HepG2 (cell line): ENCODE results near the gene LYPD6. TPM values are rescaled to one million over a fixed set of nuclear protein-coding genes. Genes with fewer than 3 reads are reported as not detected.

Source experiments
- ATAC-seq: fragments of 200-7000 bp; cut with Tn5 transposase; 3 replicates; pipeline ENCODE4 v1.9.1; 2020; ENCODE audit warnings: mild to moderate bottlenecking, moderate library complexity
- BruUV-seq: library from RNA; stranded (reverse); fragments of 400-500 nt; replicated peaks from 2 replicates; lab custom pipeline; 2021; lab: Mats Ljungman, UMichigan
- CTCF ChIA-PET: fragments of 300-600 bp; formaldehyde crosslinking; extraction: SDS; loops from one replicate; lab custom pipeline; 2021; ENCODE audit warnings: low total read pairs, inconsistent platforms, low intra/inter-chr PET ratio; lab: Yijun Ruan, JAX
- POLR2A ChIA-PET: fragments of 350-600 bp; sonication (Branson Sonifier 250); formaldehyde crosslinking; loops from one replicate; lab custom pipeline; 2020; ENCODE audit warnings: antibody characterized with exemption, inconsistent platforms; lab: Yijun Ruan, JAX
- DNase-seq: peaks from one replicate; pipeline ENCODE4 v3.0.0-alpha.2; 2015; ENCODE audit warnings: low spot score
- FAIRE-seq: peaks from 3 replicates; lab custom pipeline; 2011; peaks lifted over from hg19 to GRCh38; lab: Jason Lieb, UNC
- H2AFZ ChIP-seq: one replicate; pipeline ENCODE4 v1.6.1; 2011; ENCODE audit warnings: low read length, inconsistent platforms
- H3K27ac ChIP-seq: fragments of 300-600 bp; 3 replicates; pipeline ENCODE4 v1.8.0; 2011; ENCODE audit warnings: mixed run types, mild to moderate bottlenecking, mixed read lengths, low read length, inconsistent platforms; ENCODE audit not compliant: insufficient read depth; ENCODE audit errors: extremely low read length
- H3K27me3 ChIP-seq, 2 experiments: fragments of 200-600 bp in 1 of 2; 2 replicates in 1 of 2; 3 replicates in 1 of 2; pipeline versions ENCODE4 v1.6.0 to v1.8.0; 2011; ENCODE audit warnings: low read length in 2 of 2, mild to moderate bottlenecking in 2 of 2, moderate library complexity in 2 of 2, inconsistent platforms in 1 of 2; ENCODE audit not compliant: insufficient read depth in 2 of 2, control insufficient read depth in 1 of 2
- H3K36me3 ChIP-seq, 2 experiments: fragments of 200-600 bp in 1 of 2; replicated peaks in 1 of 2; 2 replicates in 1 of 2; 3 replicates in 1 of 2; pipeline versions ENCODE4 v1.5.1 to v1.8.0; 2011; ENCODE audit warnings: low read length in 2 of 2, inconsistent platforms in 1 of 2; ENCODE audit not compliant: insufficient read depth in 2 of 2, control insufficient read depth in 1 of 2
- H3K4me1 ChIP-seq: 2 replicates; pipeline ENCODE4 v1.5.1; 2012; ENCODE audit warnings: low read length, inconsistent platforms; ENCODE audit not compliant: insufficient read depth
- H3K4me2 ChIP-seq: 2 replicates; pipeline ENCODE4 v1.6.0; 2011; ENCODE audit warnings: low read depth, low read length, inconsistent platforms
- H3K4me3 ChIP-seq, 3 experiments: fragments of 200-600 bp in 1 of 3; sonication (generic), shearing (Covaris generic) in 1 of 3; replicated peaks in 1 of 3; 2 replicates each; pipeline ENCODE4 v1.5.1; 2011 to 2016; ENCODE audit warnings: low read length in 3 of 3, inconsistent platforms in 2 of 3, low read depth in 2 of 3, mild to moderate bottlenecking in 2 of 3, control low read depth in 1 of 3, mixed read lengths in 1 of 3; ENCODE audit not compliant: insufficient read depth in 1 of 3
- H3K79me2 ChIP-seq: one replicate; pipeline ENCODE4 v1.6.1; 2011; ENCODE audit warnings: low read length, inconsistent platforms; ENCODE audit not compliant: insufficient read depth
- H3K9ac ChIP-seq: 2 replicates; pipeline ENCODE4 v1.6.0; 2011; ENCODE audit warnings: mild to moderate bottlenecking, low read depth, low read length, inconsistent platforms; ENCODE audit not compliant: insufficient read depth
- H3K9me3 ChIP-seq: 2 replicates; pipeline ENCODE4 v1.5.1; 2012; ENCODE audit warnings: mild to moderate bottlenecking, low read length
- H4K20me1 ChIP-seq: 2 replicates; pipeline ENCODE4 v1.6.0; 2011; ENCODE audit warnings: inconsistent platforms, mild to moderate bottlenecking, low read length, moderate library complexity; ENCODE audit not compliant: insufficient read depth
- NFAT5 ChIP-seq: sonication (generic); formaldehyde crosslinking; IDR thresholded peaks from 2 replicates; pipeline ENCODE4 v1.4.0; 2020; ENCODE audit warnings: missing genetic modification reagents
- NPAS2 ChIP-seq: sonication (generic); formaldehyde crosslinking; IDR thresholded peaks from 2 replicates; pipeline ENCODE4 v1.8.0; 2022; ENCODE audit warnings: mild to moderate bottlenecking, missing genetic modification reagents, borderline replicate concordance
- NRL ChIP-seq: sonication (generic); formaldehyde crosslinking; IDR thresholded peaks from 2 replicates; pipeline ENCODE4 v1.5.0; 2020; ENCODE audit warnings: missing genetic modification reagents, mild to moderate bottlenecking, moderate library complexity, borderline replicate concordance
- SMC3 ChIP-seq: IDR thresholded peaks from 2 replicates; pipeline ENCODE4 v1.6.1; 2011; ENCODE audit warnings: low read length, improper control_type of control experiment
- SNAPC4 ChIP-seq: sonication (generic); formaldehyde crosslinking; IDR thresholded peaks from 2 replicates; pipeline ENCODE4 v1.4.0; 2020; ENCODE audit warnings: mild to moderate bottlenecking, missing genetic modification reagents
- SOX5 ChIP-seq: IDR thresholded peaks from 2 replicates; pipeline ENCODE4 v1.6.1; 2016; ENCODE audit warnings: borderline replicate concordance
- TCF12 ChIP-seq, 2 experiments: fragments of 450-650 bp in 1 of 2; sonication (generic) in 1 of 2; formaldehyde crosslinking in 1 of 2; IDR thresholded peaks; 2 replicates each; pipeline versions ENCODE4 v1.6.1 to v1.8.0; 2017 to 2022; ENCODE audit warnings: antibody characterized with exemption in 1 of 2, mild to moderate bottlenecking in 1 of 2, missing genetic modification reagents in 1 of 2, moderate library complexity in 1 of 2
- ZBTB39 ChIP-seq: sonication (generic); formaldehyde crosslinking; IDR thresholded peaks from 2 replicates; pipeline ENCODE4 v1.5.0; 2020; ENCODE audit warnings: missing genetic modification reagents
- ZC3H13 ChIP-seq: sonication (generic); formaldehyde crosslinking; IDR thresholded peaks from 2 replicates; pipeline ENCODE4 v1.8.1; 2023; ENCODE audit warnings: mild to moderate bottlenecking, missing genetic modification reagents, moderate library complexity
- ZNF180 ChIP-seq: sonication (generic); formaldehyde crosslinking; IDR thresholded peaks from 2 replicates; pipeline ENCODE4 v1.4.0; 2020; ENCODE audit warnings: low read depth, missing genetic modification reagents, borderline replicate concordance
- ZNF264 ChIP-seq: sonication (generic); formaldehyde crosslinking; IDR thresholded peaks from 2 replicates; pipeline ENCODE4 v1.4.0; 2020; ENCODE audit warnings: missing genetic modification reagents
- WGBS: methylation state at CpG from one replicate; pipeline ENCODE4 v1.1.6; 2017; ENCODE audit warnings: low lambda C conversion rate; 5-methylcytosine and 5-hydroxymethylcytosine counted together
- in situ Hi-C: cut with HindIII; loops from 2 replicates; pipeline ENCODE4 v1.10.0; 2017; ENCODE audit warnings: low pct_unique_long_range_greater_than_20kb; ENCODE audit not compliant: extremely low pct_ligation_motif_present
- intact Hi-C: fragments of 100-400 bp; cut with micrococcal nuclease; formaldehyde crosslinking; loops from one replicate; pipeline ENCODE4 v1.10.0; 2022; ENCODE audit not compliant: unreplicated experiment
- polyA plus RNA-seq, 8 experiments: library from polyadenylated mRNA; depleted of rRNA in 3 of 8; stranded (reverse) in 7 of 8; unstranded in 1 of 8; fragments of >200 nt; fragmentation: Illumina TruSeq in 4 of 8; extraction: Trizol in 4 of 8; gene quantifications; 2 replicates each; pipeline versions ENCODE4 v1.2.1 to v1.2.3, GENCODE V29; 2011 to 2016; ENCODE audit warnings: low read depth in 4 of 8, missing spikeins in 1 of 8, mixed read lengths in 1 of 8; ENCODE audit not compliant: insufficient read depth in 1 of 8
- total RNA-seq, 5 experiments: library from RNA; depleted of rRNA; stranded (reverse); fragments of >200 nt; fragmentation: Illumina TruSeq; extraction: Trizol; gene quantifications; 2 replicates each; pipeline ENCODE4 v1.2.3, GENCODE V29; 2016; ENCODE audit warnings: low read depth in 1 of 5

The LYPD6 gene
- total and polyA plus RNA-seq, 2 of the 13 experiments (the other 11 are each of a cell fraction or from before 2014, with no cell fraction given) = 0.01 to 0.07 TPM

GRCh38 chr2:149344105-149344504, 13.7 kb downstream of the LYPD6 start (continued):
- no peak for TF ChIP-seq NFAT5 (CRISPR knock-in tag)
- TF ChIP-seq, all 625 proteins: peak for 2

- Histone ChIP-seq H2AFZ (no peak overlapping the region), H3K4me3 (no peak overlapping the region), H3K27me3 (no peaks in the 10 kb centered on the region), H4K20me1 (no peaks in the 10 kb centered on the region), H3K36me3 (no peaks in the 10 kb centered on the region), H3K4me2 (no peak overlapping the region), H3K27ac (no peak overlapping the region), H3K9me3 (no peaks in the 10 kb centered on the region), H3K4me1 (no peaks in the 10 kb centered on the region), H3K9ac (no peak overlapping the region), H3K79me2 (no peaks in the 10 kb centered on the region)
- 12% methylated on average over 2 of the region's 2 CpGs for WGBS
- intact Hi-C loops = no loop called here
- POLR2A ChIA-PET = no interaction called here
- CTCF ChIA-PET = no interaction called here
- in situ Hi-C loops = no loop called here
- DNase-seq = no peak
- no peak for ATAC-seq
- no peak for FAIRE-seq
- no TSS peak for BruUV-seq
- TF ChIP-seq ZBTB39 (CRISPR knock-in tag) (no peak), NPAS2 (no peak), NRL (no peak), ZNF264 (CRISPR knock-in tag) (no peak), ZNF180 (no peak), SNAPC4 (CRISPR knock-in tag) (no peak), SOX5 (CRISPR knock-in tag) (no peak), TCF12 (IDR thresholded peaks at IDR 0.05) (no peak), TCF12 (CRISPR knock-in tag; IDR thresholded peaks at IDR 0.05) (no peak), SMC3 (no peak), ZC3H13 (no peak)
Observed at GRCh38 chr2:149346272-149346671, 15.9 kb downstream of the LYPD6 start.
